GM19025 (cell line): ENCODE data around the gene SAP25.

Experiments
- ATAC-seq: cut with Tn5 transposase; IDR thresholded peaks from one replicate; pipeline ENCODE4 v1.9.1; 2021; ENCODE audit warnings: mild to moderate bottlenecking, low read depth, moderate library complexity; ENCODE audit not compliant: unreplicated experiment

Gene SAP25

DNA sequence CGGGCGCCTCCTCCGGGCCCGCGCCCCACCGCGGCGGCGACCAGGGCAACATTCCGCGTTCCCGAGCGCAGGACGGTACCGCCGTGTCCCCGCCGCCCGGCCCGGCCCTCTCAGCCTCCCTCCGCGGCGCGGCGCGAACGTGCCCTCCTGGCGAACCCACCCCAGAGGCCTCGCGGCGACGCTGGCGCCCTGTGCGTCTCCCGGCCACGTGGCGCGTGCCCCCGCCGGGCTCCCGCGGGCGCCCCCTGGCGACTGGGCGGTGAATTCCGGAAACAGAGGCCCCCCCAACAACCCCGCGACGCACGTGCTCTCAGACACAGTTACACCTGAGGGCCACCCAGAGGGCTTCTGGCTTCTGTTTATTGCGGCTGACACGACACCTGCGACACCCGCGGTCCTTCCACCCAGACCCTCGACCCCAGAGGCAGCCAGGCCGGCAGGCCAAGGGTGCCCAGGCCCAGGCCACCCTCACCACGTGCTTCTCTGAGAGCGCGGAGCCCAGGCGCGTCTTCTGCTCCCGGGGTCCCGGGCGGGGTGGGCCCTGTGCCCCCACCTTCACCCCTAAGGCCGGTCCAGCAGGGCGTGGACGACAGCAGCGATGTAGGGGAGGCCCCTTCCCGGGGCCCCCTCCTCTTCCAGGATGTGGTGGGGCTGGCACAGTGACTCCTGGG lies at the start of gene SAP25:
TSS of gene SAP25 (minus strand) at position 210 of the 671 bp plus-strand sequence. CDS start at position 52, 158 bp downstream.
- ATAC-seq, result no peak

DNA sequence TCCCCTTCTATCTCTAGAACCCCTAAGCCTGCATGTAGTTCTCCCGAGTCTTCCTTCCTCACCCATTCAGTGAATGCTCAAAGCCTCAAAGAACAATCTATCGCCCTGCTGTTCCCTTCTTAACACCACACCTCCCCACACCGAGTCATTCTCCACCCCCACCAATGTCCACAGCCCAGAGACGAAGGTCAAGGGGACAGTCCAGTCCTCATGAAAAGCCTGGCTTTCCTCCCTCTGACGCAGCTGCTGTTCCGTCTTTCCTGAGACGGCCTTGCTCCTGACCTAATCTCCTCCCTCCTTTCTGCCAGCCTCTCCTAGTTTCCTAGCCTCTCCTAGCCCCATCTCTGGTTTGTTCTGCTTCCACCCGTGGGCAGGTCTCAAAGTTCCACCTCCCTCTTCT lies 47.9 kb upstream of the SAP25 start:
- no peak for ATAC-seq

DNA sequence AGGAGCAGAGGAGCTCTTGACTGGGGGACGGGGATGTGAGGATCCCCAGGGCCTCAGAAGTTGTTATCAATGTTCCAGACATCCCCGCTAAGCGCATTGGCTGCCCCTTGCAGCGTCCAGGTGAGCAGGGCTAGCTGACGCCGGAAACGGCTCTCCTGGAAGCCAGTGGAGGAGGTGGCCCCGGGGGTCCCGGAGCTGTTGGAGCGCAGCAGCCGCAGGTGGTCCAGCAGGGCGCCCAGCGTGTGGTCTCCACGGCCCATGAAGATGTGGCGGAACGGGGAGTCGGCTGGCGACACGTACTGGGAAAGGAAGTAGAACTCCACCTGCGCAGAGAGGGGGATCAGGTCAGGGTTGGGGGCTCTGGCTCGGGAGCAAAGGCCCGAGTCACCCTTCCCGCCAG lies 47.1 kb upstream of the SAP25 start:
- ATAC-seq, result no peak

DNA sequence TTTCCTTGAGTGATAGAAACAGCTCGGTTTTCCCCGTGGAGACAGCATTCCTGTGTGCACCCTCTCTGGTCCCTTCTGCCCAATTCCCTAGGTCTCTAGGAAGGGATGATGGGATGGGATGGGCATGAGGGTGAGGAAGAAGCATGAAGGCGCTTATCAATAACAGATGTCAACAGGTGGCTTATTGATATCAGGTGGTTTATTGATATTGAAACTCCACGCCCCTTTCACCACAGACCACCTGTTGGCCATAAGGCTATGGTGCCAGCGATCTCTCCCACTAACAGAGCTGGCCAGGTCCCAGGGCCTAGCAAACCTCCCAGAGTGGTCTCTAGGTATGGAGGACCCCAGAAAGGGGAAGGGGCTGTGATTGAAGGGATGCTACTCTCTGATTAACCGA lies 46.5 kb upstream of the SAP25 start:
- ATAC-seq, result no peak

DNA sequence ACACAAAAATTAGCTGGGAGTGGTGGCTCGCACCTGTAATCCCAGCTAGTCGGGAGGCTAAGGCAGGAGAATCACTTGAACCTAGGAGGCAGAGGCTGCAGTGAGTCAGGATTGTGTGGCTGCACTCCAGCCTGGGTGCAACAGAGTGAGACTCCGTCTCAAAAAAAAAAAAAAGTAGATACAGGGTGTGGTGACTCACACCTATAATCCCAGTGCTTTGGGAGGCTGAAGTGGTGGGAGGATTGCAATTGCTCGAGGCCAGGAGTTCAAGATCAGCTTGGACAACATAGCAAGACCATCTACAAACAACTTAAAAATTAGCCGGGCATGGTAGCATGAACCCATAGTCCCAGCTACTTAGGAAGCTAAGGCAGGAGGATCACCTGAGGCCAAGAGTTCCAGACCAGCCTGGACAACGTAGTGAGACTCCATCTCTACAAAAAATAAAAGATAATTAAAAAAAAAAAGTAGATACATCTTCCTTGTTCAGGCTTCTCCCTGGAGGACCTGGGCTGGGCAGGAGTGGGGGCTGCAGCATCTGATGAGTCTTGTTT lies 40.7 kb upstream of the SAP25 start:
- ATAC-seq, result no peak

DNA sequence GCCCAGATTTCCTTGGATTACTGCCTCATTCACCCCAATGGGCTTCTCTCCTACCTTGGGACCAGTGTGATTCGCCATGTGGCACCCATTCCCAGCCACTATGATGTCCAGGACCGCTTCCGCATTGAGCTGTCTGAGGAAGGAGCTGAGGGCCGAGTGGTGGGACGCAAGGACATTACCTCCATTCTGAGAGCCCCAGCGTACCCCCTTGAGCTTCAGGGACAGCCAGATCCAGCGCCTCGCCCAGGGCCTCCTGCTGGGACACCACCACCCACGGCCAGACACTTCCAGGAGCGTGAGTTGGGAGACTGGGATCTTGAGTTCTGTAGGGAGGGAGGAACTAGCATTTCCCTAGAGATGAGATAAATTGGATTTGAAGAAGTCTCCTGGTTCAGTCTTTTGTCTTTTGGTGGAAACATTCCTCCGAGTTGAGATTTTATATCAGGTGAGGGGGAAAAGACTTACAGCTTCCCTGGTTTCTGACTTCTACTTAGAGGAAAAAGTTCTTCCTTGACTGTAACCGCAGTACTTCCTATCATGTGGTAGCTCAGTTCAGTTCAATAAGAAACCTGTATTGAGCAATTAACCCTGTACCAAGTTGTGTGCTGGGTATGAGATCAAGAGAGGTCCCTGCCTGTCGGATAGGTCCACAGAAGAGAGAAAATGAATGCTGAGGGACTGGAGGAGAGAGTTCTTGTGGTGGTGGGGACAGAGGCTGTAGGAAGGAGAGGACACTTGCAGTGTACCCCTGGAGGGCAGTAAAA lies 39.9 kb upstream of the SAP25 start:
- ATAC-seq, result no peak

DNA sequence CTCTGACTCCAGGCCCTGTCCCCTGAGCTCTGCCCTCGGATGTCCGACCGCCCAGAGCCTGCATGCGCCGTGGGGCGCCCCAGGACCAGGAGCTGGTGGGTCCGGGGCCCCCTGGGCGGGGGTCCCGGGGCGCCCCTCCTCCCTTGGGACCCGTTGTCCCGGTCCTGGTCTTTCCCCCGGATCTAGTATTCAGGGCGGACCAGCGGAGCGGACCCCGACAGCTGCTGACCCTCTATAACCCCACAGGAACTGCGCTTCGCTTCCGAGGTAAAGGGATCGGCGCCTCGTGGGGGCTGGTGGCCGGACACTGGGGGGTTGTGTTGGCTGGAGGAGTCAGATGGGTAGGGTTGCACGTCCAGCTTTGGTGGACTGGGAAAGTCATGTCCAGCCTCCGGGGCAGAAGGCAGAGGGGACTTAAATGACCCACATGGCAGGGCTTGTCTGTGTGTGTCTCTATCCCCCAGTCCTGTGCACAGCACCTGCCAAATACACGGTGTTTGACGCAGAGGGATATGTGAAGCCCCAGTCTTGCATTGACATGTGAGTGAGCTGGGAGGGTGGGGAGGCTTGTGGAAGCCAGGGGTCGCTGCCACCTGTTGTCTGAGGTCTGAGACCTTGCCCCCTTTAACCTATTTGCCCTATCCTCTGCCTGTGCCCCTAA lies 39.2 kb upstream of the SAP25 start:
- ATAC-seq, result no peak

DNA sequence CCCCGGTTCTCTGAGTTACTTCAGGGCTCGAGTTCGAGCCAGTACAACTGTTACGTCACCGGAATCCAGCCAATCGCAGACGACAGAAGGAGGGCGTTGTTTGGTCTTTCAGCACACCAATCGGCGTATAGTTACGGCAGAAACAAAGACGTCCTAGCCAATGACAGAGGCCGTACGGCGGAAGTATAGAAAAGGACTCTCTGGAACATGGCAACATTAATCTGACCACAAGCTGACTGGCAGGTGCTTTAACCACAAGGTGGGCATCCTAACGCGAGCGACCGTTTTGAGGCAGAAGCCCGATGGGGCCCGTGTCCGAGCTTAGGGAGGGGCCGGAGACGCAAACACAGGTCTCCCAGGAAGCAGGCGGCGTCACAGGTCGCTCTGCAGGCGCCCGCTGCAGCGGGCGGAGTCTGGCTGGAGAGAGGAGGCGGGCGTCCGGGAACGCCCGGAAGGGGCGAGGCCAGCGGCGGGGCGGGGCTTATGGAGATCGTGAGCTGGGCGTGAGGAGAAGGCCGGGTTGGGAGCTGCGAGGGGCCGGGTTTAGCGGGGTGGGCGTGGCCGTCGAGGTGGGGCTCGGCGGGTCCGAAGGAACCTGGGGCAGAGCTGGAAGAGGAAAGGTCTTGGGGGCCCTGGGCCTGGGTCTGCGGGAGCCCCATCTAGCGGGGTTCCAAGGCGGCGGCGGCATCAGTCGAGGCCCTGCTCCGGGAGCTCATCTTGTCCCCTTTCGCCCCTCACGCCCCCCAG lies 38.5 kb upstream of the SAP25 start, which contains the start of gene MOSPD3:
TSS of gene MOSPD3 (plus strand) at position 558 of the 747 bp plus-strand sequence. CDS start 252 bp downstream, outside the sequence.
- peak; percentile 90 for ATAC-seq

DNA sequence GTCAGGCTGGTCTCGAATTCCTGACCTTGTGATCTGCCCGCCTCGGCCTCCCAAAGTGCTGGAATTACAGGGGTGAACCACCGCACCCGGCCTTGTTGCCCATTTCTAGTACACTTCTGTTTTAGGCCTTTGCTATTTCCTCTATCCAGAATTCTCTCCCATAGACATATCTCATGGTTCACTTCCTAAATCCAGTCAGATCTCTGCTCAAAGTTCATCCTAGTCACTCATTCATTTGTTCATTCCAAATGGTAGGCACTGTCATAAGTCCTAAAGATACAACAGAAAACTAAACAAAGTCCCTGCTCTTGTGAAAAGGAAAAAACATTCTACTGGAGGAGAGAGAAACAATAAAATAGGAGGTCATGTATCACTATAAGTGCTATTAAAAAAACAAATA lies 36.3 kb upstream of the SAP25 start:
- no peak for ATAC-seq

DNA sequence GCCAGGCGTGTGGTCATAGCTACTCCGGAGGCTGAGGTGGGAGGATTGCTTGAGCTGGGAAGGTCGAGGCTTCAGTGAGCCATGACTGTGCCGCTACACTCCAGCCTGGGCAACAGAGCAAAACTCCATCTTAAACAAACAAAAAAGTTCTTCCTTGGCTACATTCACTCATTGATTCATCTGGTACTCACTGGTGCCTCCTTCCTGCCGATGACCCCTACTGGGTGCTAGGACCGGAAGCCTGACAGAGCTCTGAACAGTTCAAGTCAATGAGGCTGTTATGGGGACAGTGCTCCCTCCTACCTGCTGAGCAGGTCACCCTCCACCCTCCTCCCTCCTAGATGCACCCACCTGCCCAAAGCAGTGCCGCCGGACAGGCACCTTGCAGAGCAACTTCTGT lies 33.4 kb upstream of the SAP25 start:
- ATAC-seq, result no peak

DNA sequence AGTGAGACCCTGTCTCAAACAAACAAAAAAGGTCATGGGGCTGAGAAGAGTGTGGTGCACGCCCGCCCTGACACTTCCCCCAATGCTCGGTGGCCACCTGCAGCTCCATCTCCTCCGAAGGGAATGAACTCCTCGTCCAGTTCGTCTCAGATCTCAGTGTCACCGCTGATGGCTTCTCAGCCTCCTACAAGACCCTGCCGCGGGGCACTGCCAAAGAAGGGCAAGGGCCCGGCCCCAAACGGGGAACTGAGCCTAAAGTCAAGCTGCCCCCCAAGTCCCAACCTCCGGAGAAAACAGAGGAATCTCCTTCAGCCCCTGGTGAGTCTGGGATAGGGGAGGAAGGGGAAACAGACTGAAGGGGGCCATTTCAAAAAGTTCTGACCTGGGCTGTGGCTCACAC lies 32.6 kb upstream of the SAP25 start:
- ATAC-seq, result no peak

DNA sequence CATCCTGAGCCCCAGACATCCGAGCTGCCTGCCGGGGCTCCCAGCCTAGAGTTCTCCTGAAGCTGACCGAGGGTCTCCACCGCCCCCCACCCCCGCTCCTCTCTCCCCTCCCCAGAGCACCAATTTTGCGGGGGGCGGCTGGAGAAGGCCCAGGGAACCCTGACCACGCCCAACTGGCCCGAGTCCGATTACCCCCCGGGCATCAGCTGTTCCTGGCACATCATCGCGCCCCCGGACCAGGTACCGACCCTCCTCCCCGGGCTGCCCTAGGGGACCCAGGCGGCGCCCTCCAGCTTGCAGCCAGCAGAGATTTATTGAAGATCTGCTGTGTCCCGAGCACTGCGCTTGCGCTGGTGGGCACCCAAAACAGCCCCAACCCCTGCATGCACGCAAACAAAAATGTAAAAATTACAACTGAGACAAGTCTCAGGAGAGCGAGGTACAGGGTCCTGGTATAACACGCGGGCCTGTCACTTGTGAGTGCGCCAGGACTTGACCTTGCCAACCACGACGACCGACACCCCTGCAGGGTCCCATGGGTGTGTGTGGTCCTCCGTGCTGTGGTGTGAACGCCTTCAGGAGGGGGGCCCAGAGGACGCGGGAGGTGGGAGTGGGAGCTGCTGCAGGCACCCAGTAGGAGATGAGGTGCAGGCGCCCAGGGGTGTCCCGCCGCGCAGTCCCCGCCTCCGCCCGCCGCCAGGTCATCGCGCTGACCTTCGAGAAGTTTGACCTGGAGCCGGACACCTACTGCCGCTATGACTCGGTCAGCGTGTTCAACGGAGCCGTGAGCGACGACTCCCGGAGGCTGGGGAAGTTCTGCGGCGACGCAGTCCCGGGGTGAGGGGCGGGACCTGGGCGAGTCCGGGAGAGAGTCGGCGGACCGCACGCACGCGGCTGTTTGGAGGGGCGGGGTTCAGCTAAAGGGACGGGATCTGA lies 31.5 kb upstream of the SAP25 start:
- ATAC-seq, result no peak

DNA sequence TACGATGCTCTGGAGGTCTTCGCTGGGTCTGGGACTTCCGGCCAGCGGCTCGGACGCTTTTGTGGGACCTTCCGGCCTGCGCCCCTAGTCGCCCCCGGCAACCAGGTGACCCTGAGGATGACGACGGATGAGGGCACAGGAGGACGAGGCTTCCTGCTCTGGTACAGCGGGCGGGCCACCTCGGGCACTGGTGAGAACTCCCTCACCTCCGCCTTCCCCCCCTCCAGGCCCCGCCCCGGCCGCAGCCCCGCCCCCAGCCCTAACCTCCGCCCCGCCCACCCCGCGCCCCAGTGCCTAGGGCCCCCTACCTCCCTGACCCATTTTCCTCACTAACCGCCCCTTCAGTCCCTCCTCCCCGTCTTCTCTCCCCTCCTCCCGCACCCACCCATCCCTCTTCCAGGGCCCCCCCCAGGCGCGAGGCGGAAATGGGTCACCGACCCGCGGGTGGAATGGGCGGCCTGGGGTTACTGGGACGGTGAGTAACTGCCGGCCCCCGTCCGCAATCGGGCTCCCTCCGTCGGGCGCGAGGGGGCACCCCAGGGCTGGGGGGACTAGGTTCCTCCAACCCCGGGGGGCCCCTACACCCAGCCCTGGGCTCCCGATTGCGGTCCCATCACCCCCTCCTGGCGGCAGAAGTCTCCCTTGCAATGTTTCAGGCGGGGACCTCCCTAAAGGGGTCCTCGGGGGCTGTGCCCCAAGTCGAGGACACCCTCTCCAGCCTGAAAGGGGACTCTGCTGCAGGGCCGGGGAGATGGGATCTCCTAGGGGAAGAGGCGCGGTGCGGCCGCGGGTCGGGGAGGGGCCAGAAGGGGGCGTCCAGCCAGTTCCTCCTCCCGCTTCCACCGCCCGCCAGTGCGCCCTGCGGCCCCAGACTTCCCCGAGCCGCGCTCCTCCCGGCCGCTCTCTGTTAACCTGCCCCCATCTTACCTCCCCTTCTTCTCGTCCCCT lies 30.6 kb upstream of the SAP25 start:
- peak; percentile 51 for ATAC-seq

DNA sequence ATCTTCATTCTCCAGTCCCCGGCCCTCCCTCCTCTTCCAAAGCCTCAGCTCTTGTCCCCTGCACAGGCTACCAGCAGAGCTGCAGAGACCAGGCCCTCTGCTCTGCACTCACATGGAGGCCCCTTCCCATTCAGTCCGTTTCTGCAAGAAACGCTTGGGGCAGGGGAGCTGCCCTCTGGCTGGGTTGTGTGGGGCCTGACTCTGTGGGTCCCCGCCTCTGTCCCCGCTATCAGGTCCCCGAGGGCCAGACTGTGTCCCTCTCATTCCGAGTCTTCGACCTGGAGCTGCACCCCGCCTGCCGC lies 30.0 kb upstream of the SAP25 start:
- ATAC-seq, result no peak

DNA sequence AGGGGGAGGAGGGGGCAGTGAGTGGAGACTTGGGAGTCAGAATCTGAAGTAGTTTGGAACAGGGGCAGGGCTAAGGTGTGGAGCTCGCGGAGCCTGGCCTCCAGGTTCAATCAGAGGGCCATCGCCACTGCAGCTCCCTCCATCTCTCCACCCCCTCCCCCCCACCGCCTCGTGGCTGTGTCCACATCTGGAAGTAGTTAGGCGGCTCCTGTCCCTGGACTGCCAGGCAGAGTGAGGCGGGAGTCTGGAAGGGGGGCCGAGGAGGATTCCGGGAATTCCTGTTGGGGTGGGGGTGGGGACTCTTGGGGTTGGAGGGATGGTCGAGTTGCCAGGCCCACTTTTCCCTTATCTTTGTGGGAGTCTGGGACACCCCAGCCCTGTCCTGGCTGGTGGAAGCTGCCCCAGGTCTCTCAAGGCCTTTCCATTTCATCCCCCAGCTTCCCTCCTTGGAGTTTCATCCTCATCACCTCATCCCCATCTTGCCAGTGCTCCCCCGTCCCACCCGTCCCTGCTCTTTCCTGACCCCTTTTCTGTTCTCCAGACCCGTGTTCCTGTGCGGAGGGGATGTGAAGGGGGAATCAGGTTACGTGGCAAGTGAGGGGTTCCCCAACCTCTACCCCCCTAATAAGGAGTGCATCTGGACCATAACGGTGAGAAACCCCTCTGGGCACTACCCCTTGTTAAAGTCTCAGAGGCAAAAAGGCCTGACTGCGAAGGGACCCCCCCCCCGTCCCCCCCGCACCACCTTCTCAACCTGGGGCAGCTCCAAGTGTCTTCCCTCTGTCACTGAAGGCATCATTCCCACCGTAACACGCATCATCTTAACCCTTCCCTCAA lies 29.4 kb upstream of the SAP25 start:
- no peak for ATAC-seq

DNA sequence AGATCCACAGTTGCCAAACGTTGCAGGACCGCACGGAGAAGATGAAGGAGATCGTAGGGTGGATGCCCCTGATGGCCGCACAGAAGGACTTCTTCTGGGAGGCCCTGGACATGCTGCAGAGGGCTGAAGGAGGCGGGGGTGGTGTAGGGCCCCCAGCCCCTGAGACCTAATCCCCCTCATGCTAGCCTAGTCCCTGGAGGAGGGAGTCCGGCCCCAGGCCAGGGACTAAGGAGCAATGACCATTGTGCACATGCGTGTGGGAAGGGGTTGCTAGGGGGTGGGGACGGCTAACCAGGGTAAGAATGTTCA lies 27.0 kb upstream of the SAP25 start:
- ATAC-seq, result no peak

DNA sequence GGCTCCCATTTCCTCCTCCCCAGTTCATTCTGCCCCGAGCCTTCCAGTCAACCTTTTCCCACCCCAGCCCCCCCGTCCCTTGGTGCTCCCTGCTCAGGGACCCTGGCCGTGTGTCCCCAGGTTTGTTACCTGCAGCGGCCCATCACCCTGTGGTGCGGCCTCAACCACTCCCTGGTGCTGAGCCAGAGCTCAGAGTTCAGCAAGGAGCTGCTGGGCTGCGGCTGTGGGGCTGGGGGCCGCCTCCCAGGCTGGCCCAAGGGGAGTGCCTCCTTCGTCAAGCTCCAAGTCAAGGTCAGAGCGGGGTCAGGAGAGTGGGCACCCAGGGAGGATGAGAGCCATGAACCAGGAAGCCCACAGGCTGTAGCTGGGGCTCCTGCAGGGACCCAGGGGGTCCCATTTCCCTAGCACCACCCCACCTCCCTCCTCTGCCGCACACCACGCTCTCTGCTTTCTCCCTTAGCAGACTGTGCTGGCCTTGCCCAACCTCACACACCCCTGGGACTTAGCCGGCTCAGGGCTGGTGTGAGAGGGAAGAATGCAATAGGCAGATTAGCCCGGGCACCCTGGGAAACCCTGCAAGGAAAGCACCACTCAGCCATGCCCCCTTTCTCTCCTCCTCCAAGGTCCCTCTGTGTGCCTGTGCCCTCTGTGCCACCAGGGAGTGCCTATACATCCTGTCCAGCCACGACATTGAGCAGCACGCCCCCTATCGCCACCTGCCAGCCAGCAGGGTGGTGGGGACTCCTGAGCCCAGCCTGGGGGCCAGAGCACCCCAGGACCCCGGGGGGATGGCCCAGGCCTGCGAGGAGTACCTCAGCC lies 26.4 kb upstream of the SAP25 start:
- no peak for ATAC-seq
